ENCODE results near the gene LMNTD2.

Gene LMNTD2

GRCh38 chr11:541433-541885 lies 19.1 kb downstream of the LMNTD2 start:
- TF ChIP-seq CTCF (IDR thresholded peaks at IDR 0.05; ENCODE audit: insufficient read depth, low read depth, low read length, missing control alignments), result no peak

GRCh38 chr11:540583-541432 lies 19.7 kb downstream of the LMNTD2 start:
- no peak for DNase-seq (ENCODE audit: low read depth)
- H3K4me3 ChIP-seq (ENCODE audit: low read length), result no peak overlapping the region
- no peak for TF ChIP-seq CTCF (IDR thresholded peaks at IDR 0.05; ENCODE audit: insufficient read depth, low read depth, low read length, missing control alignments)

More at GRCh38 chr11:541433-541885, 19.1 kb downstream of the LMNTD2 start:
- H3K4me3 ChIP-seq (ENCODE audit: low read length), result no peak overlapping the region
- no peak for DNase-seq (ENCODE audit: low read depth)

- no peak overlapping the region for H3K4me3 ChIP-seq (ENCODE audit: low read length)
- DNase-seq (ENCODE audit: low read depth), result no peak
- TF ChIP-seq CTCF (IDR thresholded peaks at IDR 0.05; ENCODE audit: insufficient read depth, low read depth, low read length, missing control alignments), result no peak
Measured at GRCh38 chr11:539971-540481, 20.5 kb downstream of the LMNTD2 start.

DNA sequence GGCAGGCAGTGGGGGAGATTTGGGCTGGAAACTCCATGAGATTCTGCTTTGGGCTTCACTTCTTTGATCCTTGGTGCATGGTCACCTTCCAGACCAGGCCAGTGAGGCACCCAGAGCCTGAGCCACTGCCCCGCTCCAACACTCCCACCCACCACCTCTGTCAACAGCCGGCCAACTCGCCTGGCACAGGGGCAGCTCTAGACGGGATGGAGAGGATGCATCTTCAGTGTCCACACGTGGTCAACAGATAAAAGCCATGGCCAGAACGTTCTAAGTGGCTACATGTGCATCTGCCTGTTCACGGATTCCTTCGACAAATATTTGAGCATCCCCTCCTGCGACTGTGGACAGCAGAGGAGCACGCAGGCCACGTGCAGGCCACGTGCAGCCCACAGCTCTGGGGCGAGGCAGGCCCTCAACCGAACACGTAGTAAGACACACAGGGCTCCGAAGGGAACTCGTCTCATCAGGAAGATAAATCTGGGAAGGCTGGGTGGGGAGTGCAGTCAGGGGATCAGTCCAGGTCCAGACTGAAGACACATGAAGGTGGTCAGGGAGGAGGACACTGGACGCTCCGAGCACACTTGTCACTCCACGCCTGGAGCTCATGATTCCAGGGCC lies 22.0 kb downstream of the LMNTD2 start:
- no peak overlapping the region for H3K4me3 ChIP-seq (ENCODE audit: low read length)
- no peak for DNase-seq (ENCODE audit: low read depth)
- TF ChIP-seq CTCF (IDR thresholded peaks at IDR 0.05; ENCODE audit: insufficient read depth, low read depth, low read length, missing control alignments), result no peak

- no peak for DNase-seq (ENCODE audit: low read depth)
- TF ChIP-seq CTCF (IDR thresholded peaks at IDR 0.05; ENCODE audit: insufficient read depth, low read depth, low read length, missing control alignments), result no peak
- H3K4me3 ChIP-seq (ENCODE audit: low read length), result peak overlapping the region; percentile 16
Measured at GRCh38 chr11:537622-538430, 22.7 kb downstream of the LMNTD2 start.

GRCh38 chr11:536841-537621 lies 23.5 kb downstream of the LMNTD2 start, which contains the start of gene LRRC56:
Gene LRRC56, plus strand, starts transcription at chr11:537527. Its CDS starts 3,158 bp downstream, at chr11:540685.
- peak within 1 kb of the TSS; percentile 34 for H3K4me3 ChIP-seq (ENCODE audit: low read length)
- TF ChIP-seq CTCF (IDR thresholded peaks at IDR 0.05; ENCODE audit: insufficient read depth, low read depth, low read length, missing control alignments), result no peak
- DNase-seq (ENCODE audit: low read depth), result peak; percentile 81
